GM21723 (cell line): ENCODE data around the gene ERCC6L.
"Not testable (repeated sequence)": the region's sequence is repeated elsewhere in the genome, so short reads cannot be mapped to it uniquely, and the experiment has no call there.

Source experiments
- ATAC-seq: cut with Tn5 transposase; IDR thresholded peaks from one replicate; pipeline ENCODE4 v1.9.1; 2021; ENCODE audit warnings: mild to moderate bottlenecking, moderate library complexity; ENCODE audit not compliant: unreplicated experiment

The ERCC6L gene

GRCh38 chrX:72176981-72177380 is 61.8 kb downstream of the ERCC6L start:
- no peak for ATAC-seq

GRCh38 chrX:72176289-72176688 is 62.5 kb downstream of the ERCC6L start:
- ATAC-seq = not testable (repeated sequence)

- no peak for ATAC-seq
These were observed 69.7 kb downstream of the ERCC6L start for GRCh38 chrX:72169008-72169728.

GRCh38 chrX:72165551-72165950 is 73.3 kb downstream of the ERCC6L start:
- no peak for ATAC-seq

GRCh38 chrX:72159769-72160168 is 79.1 kb downstream of the ERCC6L start:
- ATAC-seq = no peak

GRCh38 chrX:72158773-72159172 is 80.1 kb downstream of the ERCC6L start:
- ATAC-seq = no peak
